Stimulated activated naive CD4-positive, alpha-beta T cell (primary cell): ENCODE data around the gene GRIN2B.

ENCODE experiments used
- DNase-seq, 6 experiments: peaks; one replicate each; lab custom pipeline; 2025; lab: John Stamatoyannopoulos, UW

GRIN2B gene

DNA sequence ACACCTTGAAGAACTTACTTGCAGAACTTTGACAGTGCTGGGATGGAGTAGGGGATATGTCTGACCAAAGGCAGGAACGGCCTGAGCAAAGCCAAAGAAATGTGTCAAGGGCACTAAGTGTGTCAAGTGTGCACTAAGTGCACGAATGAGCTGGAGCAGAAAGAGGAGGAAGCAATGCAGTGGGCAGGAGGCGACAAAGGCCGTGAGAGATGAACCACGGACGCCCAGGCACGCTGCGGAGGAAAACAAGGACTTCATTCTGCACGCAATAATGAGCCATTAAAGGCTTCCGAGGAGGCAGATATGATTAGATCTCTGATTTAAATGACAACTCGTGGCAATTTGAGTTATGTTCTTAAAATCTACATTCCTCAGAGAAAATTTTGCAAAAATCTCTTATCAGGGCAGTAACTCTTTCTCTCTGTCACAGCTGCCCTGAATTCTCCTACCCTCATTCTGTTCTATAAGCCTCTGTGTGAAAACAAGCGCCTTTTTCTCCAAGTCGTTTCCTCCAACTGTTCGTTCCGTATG, 25.3 kb downstream of the GRIN2B start:
- DNase-seq, result no peak

- DNase-seq, result no peak
These were observed 29.3 kb downstream of the GRIN2B start for GRCh38 chr12:13952096-13952495.

DNA sequence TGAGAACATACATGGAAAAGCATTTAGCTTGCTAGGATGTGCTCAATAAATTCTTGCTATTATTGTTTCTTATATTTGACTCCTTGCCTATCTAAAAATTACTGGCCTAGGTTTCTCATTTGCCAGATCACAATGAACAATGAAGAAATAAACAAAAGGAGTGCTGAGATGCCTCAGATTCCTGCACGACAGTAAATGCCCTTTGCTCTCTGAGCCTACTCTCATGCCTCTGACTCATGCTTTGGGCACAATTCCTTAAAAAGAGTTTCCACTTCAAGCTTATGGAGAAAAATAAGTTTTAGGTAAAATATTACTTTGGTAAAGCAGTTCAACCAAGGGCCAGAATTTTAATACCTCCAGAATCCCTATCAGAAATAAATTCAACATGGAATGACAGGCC, 30.9 kb downstream of the GRIN2B start:
- DNase-seq, result no peak

- no peak for DNase-seq
These were observed 32.8 kb downstream of the GRIN2B start for GRCh38 chr12:13948621-13949020.

DNA sequence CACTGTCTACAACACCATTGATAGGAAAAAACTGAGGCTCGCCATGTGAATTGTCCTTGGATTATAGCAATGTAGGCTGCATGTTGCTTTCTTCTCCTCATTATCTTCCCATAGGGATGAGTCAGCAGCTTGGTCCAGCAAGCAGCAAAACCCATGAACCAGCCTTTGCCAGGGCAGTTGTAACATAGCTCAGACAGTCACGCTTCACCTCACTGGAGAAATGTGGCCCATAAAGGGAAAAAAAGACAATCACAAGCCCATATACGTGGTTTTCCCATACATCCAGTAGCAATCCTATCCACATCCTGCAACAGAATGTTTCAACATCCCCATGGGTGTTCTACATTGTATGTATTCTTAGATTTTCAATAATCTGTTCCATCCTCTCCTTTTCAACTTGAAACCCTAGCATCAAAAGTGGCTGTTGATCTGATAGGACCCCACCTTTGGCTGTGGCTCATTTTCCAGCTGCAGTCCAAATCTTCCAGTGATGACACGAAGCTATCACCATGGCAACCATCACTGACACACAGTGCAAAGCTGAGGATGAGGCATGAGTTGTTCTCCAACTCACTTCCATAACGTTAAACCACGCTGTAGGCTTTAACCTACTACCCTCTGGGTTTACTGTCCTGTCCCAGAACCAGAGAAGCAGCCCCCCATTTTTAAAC, 34.0 kb downstream of the GRIN2B start:
- DNase-seq, result no peak

GRCh38 chr12:13945641-13946040, 35.8 kb downstream of the GRIN2B start:
- no peak for DNase-seq

GRCh38 chr12:13945236-13945635, 36.2 kb downstream of the GRIN2B start:
- DNase-seq, result no peak

GRCh38 chr12:13942826-13943225, 38.6 kb downstream of the GRIN2B start:
- no peak for DNase-seq

- DNase-seq, result no peak
These were observed 39.8 kb downstream of the GRIN2B start for GRCh38 chr12:13941258-13942249.

GRCh38 chr12:13940335-13940865, 41.0 kb downstream of the GRIN2B start:
- DNase-seq, result no peak

- DNase-seq, result no peak
These were observed 43.7 kb downstream of the GRIN2B start for GRCh38 chr12:13937735-13938134.

- DNase-seq, result no peak
These were observed 46.2 kb downstream of the GRIN2B start for GRCh38 chr12:13935169-13935568.
